Measurements from ENCODE around the gene SLC25A42. TPM values are rescaled to one million over a fixed set of nuclear protein-coding genes. Genes with fewer than 3 reads are reported as not detected.

Gene SLC25A42
- total RNA-seq, 2 donors from 2014 or later = 6.6 to 7.2 TPM

DNA sequence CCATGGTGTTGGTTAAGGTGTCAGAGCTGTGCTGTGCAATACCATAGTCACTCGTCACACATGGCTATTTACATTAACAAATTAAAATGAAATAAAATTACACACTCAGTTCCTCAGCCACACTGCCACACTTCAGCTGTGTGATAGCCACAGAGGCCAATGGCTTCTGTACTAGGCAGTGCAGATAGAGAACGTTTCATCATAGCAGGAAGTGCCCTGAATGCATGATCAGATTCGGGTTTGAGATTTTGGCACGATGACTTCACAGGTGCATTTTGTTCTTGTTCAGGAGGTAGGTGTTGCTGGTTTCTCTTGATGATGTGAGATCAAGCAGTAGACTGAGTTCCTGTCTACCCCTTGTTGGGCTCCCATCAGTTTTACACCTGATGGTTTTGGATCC, 23.9 kb upstream of the SLC25A42 start:
- 94 to 96% methylated on average over 2 to 4 of the region's 4 CpGs for WGBS, 2 experiments (ENCODE audit: insufficient coverage in 1 of 2, insufficient read length in 1 of 2)
- Histone ChIP-seq H3K27me3 (ENCODE audit: control insufficient read depth, insufficient read depth, low read length, poor library complexity, severe bottlenecking) (no peaks in the 10 kb centered on the region), H3K27ac (ENCODE audit: low read depth, low read length) (no peak overlapping the region), H3K4me1 (ENCODE audit: control insufficient read depth, insufficient read depth, low read length) (peaks cover 6% of the 10 kb centered on the region), H3K9ac (ENCODE audit: extremely low read depth, low read length, poor library complexity, severe bottlenecking) (no peak overlapping the region), H3K9me3 (ENCODE audit: control insufficient read depth, low read length) (peaks cover 20% of the 10 kb centered on the region), H3K36me3 (ENCODE audit: control insufficient read depth, insufficient read depth, low read length) (peaks cover 85% of the 10 kb centered on the region), H3K4me3 (ENCODE audit: low read length) (no peak overlapping the region)
- no peaks in the 10 kb centered on the region for H3K4me1 Mint-ChIP-seq
- peaks cover 64% of the 10 kb centered on the region for H3K36me3 Mint-ChIP-seq (ENCODE audit: low read depth)
- TF ChIP-seq, protein P1, sequence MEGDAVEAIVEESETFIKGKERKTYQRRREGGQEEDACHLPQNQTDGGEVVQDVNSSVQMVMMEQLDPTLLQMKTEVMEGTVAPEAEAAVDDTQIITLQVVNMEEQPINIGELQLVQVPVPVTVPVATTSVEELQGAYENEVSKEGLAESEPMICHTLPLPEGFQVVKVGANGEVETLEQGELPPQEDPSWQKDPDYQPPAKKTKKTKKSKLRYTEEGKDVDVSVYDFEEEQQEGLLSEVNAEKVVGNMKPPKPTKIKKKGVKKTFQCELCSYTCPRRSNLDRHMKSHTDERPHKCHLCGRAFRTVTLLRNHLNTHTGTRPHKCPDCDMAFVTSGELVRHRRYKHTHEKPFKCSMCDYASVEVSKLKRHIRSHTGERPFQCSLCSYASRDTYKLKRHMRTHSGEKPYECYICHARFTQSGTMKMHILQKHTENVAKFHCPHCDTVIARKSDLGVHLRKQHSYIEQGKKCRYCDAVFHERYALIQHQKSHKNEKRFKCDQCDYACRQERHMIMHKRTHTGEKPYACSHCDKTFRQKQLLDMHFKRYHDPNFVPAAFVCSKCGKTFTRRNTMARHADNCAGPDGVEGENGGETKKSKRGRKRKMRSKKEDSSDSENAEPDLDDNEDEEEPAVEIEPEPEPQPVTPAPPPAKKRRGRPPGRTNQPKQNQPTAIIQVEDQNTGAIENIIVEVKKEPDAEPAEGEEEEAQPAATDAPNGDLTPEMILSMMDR (conservative IDR thresholded peaks at IDR 0.05) = no peak
- no peaks in the 10 kb centered on the region for H3K27me3 Mint-ChIP-seq (ENCODE audit: insufficient read depth)
- no peak for DNase-seq
- no peak overlapping the region for H3K27ac Mint-ChIP-seq
- no peak overlapping the region for H3K4me3 Mint-ChIP-seq
- peaks cover 33% of the 10 kb centered on the region for H3K9me3 Mint-ChIP-seq

DNA sequence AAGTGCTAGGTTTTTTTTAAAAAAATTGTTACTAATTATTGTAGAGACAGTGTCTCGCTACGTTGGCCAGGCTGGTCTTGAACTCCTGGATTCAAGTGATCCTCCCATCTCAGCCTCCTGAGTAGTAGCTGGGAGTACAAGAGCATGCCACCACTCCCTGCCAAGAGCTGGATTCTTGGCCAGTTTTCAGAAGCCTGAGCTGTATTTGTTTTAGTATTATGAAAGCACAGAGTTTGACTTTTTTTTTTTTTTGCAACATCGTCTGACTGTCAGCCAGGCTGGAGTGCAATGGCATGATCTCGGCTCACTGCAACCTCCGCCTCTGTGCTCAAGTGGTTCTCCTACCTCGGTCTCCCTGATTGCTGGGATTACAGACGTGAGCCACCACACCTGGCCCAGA, 23.4 kb upstream of the SLC25A42 start:
- Mint-ChIP-seq H3K9me3 (peaks cover 33% of the 10 kb centered on the region), H3K27me3 (ENCODE audit: insufficient read depth) (no peaks in the 10 kb centered on the region), H3K27ac (no peak overlapping the region), H3K4me1 (no peaks in the 10 kb centered on the region), H3K4me3 (no peak overlapping the region), H3K36me3 (ENCODE audit: low read depth) (peaks cover 65% of the 10 kb centered on the region)
- Histone ChIP-seq H3K4me3 (ENCODE audit: low read length) (no peak overlapping the region), H3K4me1 (ENCODE audit: control insufficient read depth, insufficient read depth, low read length) (peaks cover 6% of the 10 kb centered on the region), H3K27ac (ENCODE audit: low read depth, low read length) (no peak overlapping the region), H3K9ac (ENCODE audit: extremely low read depth, low read length, poor library complexity, severe bottlenecking) (no peak overlapping the region), H3K9me3 (ENCODE audit: control insufficient read depth, low read length) (peaks cover 20% of the 10 kb centered on the region), H3K36me3 (ENCODE audit: control insufficient read depth, insufficient read depth, low read length) (peaks cover 87% of the 10 kb centered on the region), H3K27me3 (ENCODE audit: control insufficient read depth, insufficient read depth, low read length, poor library complexity, severe bottlenecking) (no peaks in the 10 kb centered on the region)
- TF ChIP-seq, protein P1 (conservative IDR thresholded peaks at IDR 0.05) = no peak
- no peak for DNase-seq
- 91 to 96% methylated on average over 5 to 7 of the region's 7 CpGs for WGBS, 2 experiments (ENCODE audit: insufficient coverage in 1 of 2, insufficient read length in 1 of 2)

DNA sequence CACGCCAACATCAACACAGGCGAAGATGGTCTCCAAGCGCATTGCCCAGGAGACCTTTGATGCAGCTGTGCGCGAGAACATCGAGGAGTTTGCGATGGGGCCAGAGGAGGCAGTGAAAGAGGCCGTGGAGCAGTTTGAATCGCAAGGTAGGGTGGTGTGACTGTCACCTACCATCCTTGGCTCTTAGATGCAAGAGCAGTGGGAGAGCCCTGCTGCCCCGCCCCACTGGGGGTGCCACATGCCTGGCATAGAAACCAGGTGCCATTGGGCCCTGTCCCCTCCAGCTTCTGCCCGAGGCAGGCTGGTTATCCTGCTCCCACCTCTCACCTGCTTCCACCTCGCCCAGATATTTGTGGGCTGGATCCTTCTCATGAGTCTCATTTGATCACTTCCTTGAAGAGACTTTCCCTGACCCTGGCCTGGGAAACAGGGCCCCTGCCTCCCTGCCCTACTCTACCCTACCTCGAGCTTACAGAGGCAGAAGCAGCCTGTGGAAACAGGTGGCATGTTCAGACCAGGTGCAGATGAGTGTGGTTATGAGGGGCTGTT, 21.0 kb upstream of the SLC25A42 start:
- TF ChIP-seq, protein P1 (conservative IDR thresholded peaks at IDR 0.05) = no peak
- H3K4me3 ChIP-seq (ENCODE audit: low read length) = no peak overlapping the region
- Mint-ChIP-seq H3K4me1 (peaks cover 9% of the 10 kb centered on the region), H3K9me3 (peaks cover 18% of the 10 kb centered on the region), H3K4me3 (no peak overlapping the region), H3K27me3 (ENCODE audit: insufficient read depth) (no peaks in the 10 kb centered on the region), H3K36me3 (ENCODE audit: low read depth) (peaks cover 62% of the 10 kb centered on the region), H3K27ac (no peak overlapping the region)
- peaks cover 81% of the 10 kb centered on the region for H3K36me3 ChIP-seq (ENCODE audit: control insufficient read depth, insufficient read depth, low read length)
- DNase-seq = no peak
- H3K27me3 ChIP-seq (ENCODE audit: control insufficient read depth, insufficient read depth, low read length, poor library complexity, severe bottlenecking) = no peaks in the 10 kb centered on the region
- H3K4me1 ChIP-seq (ENCODE audit: control insufficient read depth, insufficient read depth, low read length) = peaks cover 12% of the 10 kb centered on the region
- H3K9me3 ChIP-seq (ENCODE audit: control insufficient read depth, low read length) = peaks cover 12% of the 10 kb centered on the region
- 94 to 96% methylated on average over 11 to 13 of the region's 13 CpGs for WGBS, 2 experiments (ENCODE audit: insufficient coverage in 1 of 2, insufficient read length in 1 of 2)
- no peak overlapping the region for H3K27ac ChIP-seq (ENCODE audit: low read depth, low read length)
- H3K9ac ChIP-seq (ENCODE audit: extremely low read depth, low read length, poor library complexity, severe bottlenecking) = no peak overlapping the region
